HL-60/S4 (cell line): ENCODE results near the gene MATN1.

Experiments used
- in situ Hi-C: fragments of 300-500 bp; cut with MboI; formaldehyde crosslinking; loops from 2 replicates; pipeline ENCODE4 v1.14.3; 2022; ENCODE audit warnings: low sequenced_read_pairs

MATN1 gene

GRCh38 chr1:30734106-30734505 lies 10.7 kb upstream of the MATN1 start:
- in situ Hi-C loops = no loop called here

GRCh38 chr1:30733493-30733892 lies 10.1 kb upstream of the MATN1 start:
- in situ Hi-C loops = no loop called here

GRCh38 chr1:30732277-30732996 lies 9.1 kb upstream of the MATN1 start:
- in situ Hi-C loops = no loop called here

- in situ Hi-C loops = no loop called here
These were observed 8.5 kb upstream of the MATN1 start for GRCh38 chr1:30731806-30732276.

- in situ Hi-C loops = no loop called here
These were observed 7.9 kb upstream of the MATN1 start for GRCh38 chr1:30731109-30731805.

- in situ Hi-C loops = no loop called here
These were observed 7.1 kb upstream of the MATN1 start for GRCh38 chr1:30730346-30731108.

GRCh38 chr1:30729901-30730300 lies 6.5 kb upstream of the MATN1 start:
- in situ Hi-C loops = loop anchor here (5.0 kb wide), 1 partner anchor 52 kb away; no protein-coding TSS in a partner anchor

GRCh38 chr1:30728832-30729638 lies 5.7 kb upstream of the MATN1 start:
- in situ Hi-C loops = loop anchor here (5.0 kb wide), 1 partner anchor 53 kb away; no protein-coding TSS in a partner anchor

- in situ Hi-C loops = loop anchor here (5.0 kb wide), 1 partner anchor 54 kb away; no protein-coding TSS in a partner anchor
These were observed 5.0 kb upstream of the MATN1 start for GRCh38 chr1:30728340-30728739.

GRCh38 chr1:30727824-30728223 lies 4.4 kb upstream of the MATN1 start:
- in situ Hi-C loops = loop anchor here (5.0 kb wide), 1 partner anchor 54 kb away; no protein-coding TSS in a partner anchor

GRCh38 chr1:30726773-30727684 lies 3.6 kb upstream of the MATN1 start:
- in situ Hi-C loops = loop anchor here (5.0 kb wide), 1 partner anchor 55 kb away; no protein-coding TSS in a partner anchor

- in situ Hi-C loops = loop anchor here (5.0 kb wide), 1 partner anchor 56 kb away; no protein-coding TSS in a partner anchor
These were observed 2.9 kb upstream of the MATN1 start for GRCh38 chr1:30726236-30726635.

GRCh38 chr1:30725450-30726095 lies 2.2 kb upstream of the MATN1 start:
- in situ Hi-C loops = loop anchor here (5.0 kb wide), 1 partner anchor 57 kb away; no protein-coding TSS in a partner anchor

GRCh38 chr1:30724655-30725421 lies 1.5 kb upstream of the MATN1 start:
- in situ Hi-C loops = loop anchor here (5.0 to 25.0 kb wide), 3 partner anchors 37 to 1488 kb away; partner anchors contain the start of genes MECR and PTPRU

GRCh38 chr1:30724175-30724574 lies 790 bp upstream of the MATN1 start:
- in situ Hi-C loops = loop anchor here (5.0 to 25.0 kb wide), 2 partner anchors 38 to 1487 kb away; partner anchors contain the start of genes MECR and PTPRU

GRCh38 chr1:30721812-30722537 lies 1.4 kb downstream of the MATN1 start:
- in situ Hi-C loops = loop anchor here (5.0 to 25.0 kb wide), 2 partner anchors 40 to 1485 kb away; partner anchors contain the start of genes MECR and PTPRU

- in situ Hi-C loops = loop anchor here (5.0 to 25.0 kb wide), 2 partner anchors 41 to 1484 kb away; partner anchors contain the start of genes MECR and PTPRU
These were observed 2.0 kb downstream of the MATN1 start for GRCh38 chr1:30721341-30721793.
